Stomach (tissue), 9 donors: ENCODE data around the gene TMEM200C. TPM values are rescaled to one million over a fixed set of nuclear protein-coding genes. Genes with fewer than 3 reads are reported as not detected.

Experiments
- DNase-seq, 2 donors: peaks; one replicate each; pipeline versions ENCODE4 v3.0.0 to v3.0.0-alpha.2; 2013 to 2019
- H3K27ac ChIP-seq, 5 donors: fragments of 200-600 bp in 4 of 5; sonication (generic) in 4 of 5; one replicate each; pipeline ENCODE4 v1.5.1; 2013 to 2019; ENCODE audit warnings: mild to moderate bottlenecking in 1 of 5, moderate library complexity in 1 of 5
- H3K27me3 ChIP-seq, 3 donors: fragments of 200-600 bp; sonication (generic); one replicate each; pipeline ENCODE4 v1.5.1; 2017 to 2019; ENCODE audit warnings: mixed run types in 1 of 3
- H3K36me3 ChIP-seq, 4 donors: fragments of 200-600 bp; sonication (generic); 1 replicate in 3 of 4; 2 replicates in 1 of 4; pipeline ENCODE4 v1.5.1; 2016 to 2019
- H3K4me1 ChIP-seq, 4 donors: fragments of 200-600 bp; sonication (generic); one replicate each; pipeline ENCODE4 v1.5.1; 2016 to 2019
- H3K4me3 ChIP-seq, 4 donors: fragments of 200-600 bp; sonication (generic) in 3 of 4; one replicate each; pipeline ENCODE4 v1.5.1; 2016 to 2019; ENCODE audit warnings: mild to moderate bottlenecking in 1 of 4
- H3K9me3 ChIP-seq, 4 donors: fragments of 200-600 bp; sonication (generic); one replicate each; pipeline ENCODE4 v1.5.1; 2016 to 2019
- CTCF ChIP-seq, 7 experiments: fragments of 450-650 bp in 4 of 7; fragments of 200-600 bp in 3 of 7; sonication (generic) in 3 of 7; IDR thresholded peaks; one replicate each; pipeline ENCODE4 v1.5.1; 2016 to 2019; ENCODE audit warnings: antibody characterized with exemption in 7 of 7, control low read depth in 2 of 7, mild to moderate bottlenecking in 1 of 7
- EP300 ChIP-seq: sonication (generic); formaldehyde crosslinking; IDR thresholded peaks from one replicate; pipeline ENCODE4 v1.6.1; 2017; ENCODE audit warnings: antibody characterized with exemption
- POLR2A ChIP-seq, 4 donors: fragments of 450-650 bp; IDR thresholded peaks; one replicate each; pipeline ENCODE4 v1.6.1; 2016; ENCODE audit warnings: antibody characterized with exemption in 4 of 4, control low read depth in 2 of 4, mild to moderate bottlenecking in 1 of 4, moderate library complexity in 1 of 4
- POLR2AphosphoS5 ChIP-seq, 3 donors: sonication (generic); formaldehyde crosslinking; IDR thresholded peaks; one replicate each; pipeline ENCODE4 v1.6.1; 2016; ENCODE audit warnings: antibody characterized with exemption in 3 of 3
- WGBS, 5 donors: extraction: QIAGEN DNeasy Blood & Tissue Kit in 3 of 5; methylation state at CpG; one replicate each; pipeline versions ENCODE4 v1.1.5 to v1.1.7; 2013 to 2018; 5-methylcytosine and 5-hydroxymethylcytosine counted together
- intact Hi-C: fragments of 100-400 bp; cut with DNase I; formaldehyde crosslinking; loops from one replicate; pipeline ENCODE4 v1.15.1; 2023; ENCODE audit warnings: low total_unique reads
- polyA plus RNA-seq, 3 donors: library from polyadenylated mRNA; stranded (reverse); fragments of 200-250 nt; gene quantifications; one replicate each; pipeline ENCODE4 v1.2.3, GENCODE V29; 2013
- total RNA-seq, 5 donors: library from RNA; depleted of rRNA; stranded (reverse); fragments of >200 nt; gene quantifications; one replicate each; pipeline versions ENCODE4 v1.1.0 to v1.2.3, GENCODE V29; 2014 to 2016
- donor health status: healthy with polysubstance abuse.
- donor health status: Bipolar disorder and iron deficiency.
- donor health status: healthy.

The TMEM200C gene
- total and polyA plus RNA-seq, 8 donors = 0.03 to 0.37 (median 0.12) TPM; not detected in 5

GRCh38 chr18:5885361-5885760, 10.0 kb downstream of the TMEM200C start:
- 61 to 81% (median 69%) methylated on average over 2 of the region's 2 CpGs for WGBS, 5 donors
- no peak overlapping the region for H3K4me3 ChIP-seq
- no peak overlapping the region for H3K27ac ChIP-seq
- intact Hi-C loops = loop anchor here (10.0 kb wide), 1 partner anchor 999 kb away; no protein-coding TSS in a partner anchor
- H3K36me3 ChIP-seq = no peaks in the 10 kb centered on the region
- H3K9me3 ChIP-seq = no peaks in the 10 kb centered on the region
- H3K27me3 ChIP-seq = peaks cover 0 to 34% (median 5%) of the 10 kb centered on the region in 3 donors
- H3K4me1 ChIP-seq = peaks cover 4 to 5% (median 4%) of the 10 kb centered on the region in 4 donors
- DNase-seq = no peak
- TF ChIP-seq EP300 = no peak
- TF ChIP-seq POLR2AphosphoS5 (IDR thresholded peaks at IDR 0.05) = no peak
- no peak for TF ChIP-seq CTCF (IDR thresholded peaks at IDR 0.05)
- TF ChIP-seq POLR2A (IDR thresholded peaks at IDR 0.05) = no peak

GRCh38 chr18:5884375-5884774, 10.9 kb downstream of the TMEM200C start:
- intact Hi-C loops = loop anchor here (10.0 kb wide), 1 partner anchor 1000 kb away; no protein-coding TSS in a partner anchor
- DNase-seq = no peak
- Histone ChIP-seq H3K4me3 (no peak overlapping the region), H3K27ac (no peak overlapping the region), H3K4me1 (no peaks in the 10 kb centered on the region), H3K27me3 (peaks cover 0 to 28% (median 0%) of the 10 kb centered on the region in 3 donors), H3K9me3 (no peaks in the 10 kb centered on the region), H3K36me3 (no peaks in the 10 kb centered on the region)
- TF ChIP-seq POLR2AphosphoS5 (IDR thresholded peaks at IDR 0.05) (no peak), CTCF (IDR thresholded peaks at IDR 0.05) (no peak), EP300 (no peak), POLR2A (IDR thresholded peaks at IDR 0.05) (no peak)
- whole genome bisulfite sequencing, 5 donors = 74 to 85% (median 84%) methylated on average over 1 of the region's 1 CpG

- H3K4me1 ChIP-seq = no peaks in the 10 kb centered on the region
- no peaks in the 10 kb centered on the region for H3K9me3 ChIP-seq
- no peaks in the 10 kb centered on the region for H3K36me3 ChIP-seq
- no peak overlapping the region for H3K27ac ChIP-seq
- intact Hi-C loops = loop anchor here (10.0 kb wide), 1 partner anchor 605 kb away; no protein-coding TSS in a partner anchor
- TF ChIP-seq EP300 = no peak
- peak in 5 of 7 experiments; percentile 52 to 74 (median 65) for TF ChIP-seq CTCF (IDR thresholded peaks at IDR 0.05)
- TF ChIP-seq POLR2A (IDR thresholded peaks at IDR 0.05) = no peak
- DNase-seq = peak in 1 of 2 donors; percentile 42
- H3K4me3 ChIP-seq = no peak overlapping the region
- H3K27me3 ChIP-seq = peaks cover 0 to 21% (median 0%) of the 10 kb centered on the region in 3 donors
These were observed 15.8 kb downstream of the TMEM200C start for GRCh38 chr18:5879479-5879882.

- no peak for TF ChIP-seq CTCF (IDR thresholded peaks at IDR 0.05)
- no peak for TF ChIP-seq POLR2AphosphoS5 (IDR thresholded peaks at IDR 0.05)
- Histone ChIP-seq H3K4me3 (no peak overlapping the region), H3K27me3 (peaks cover 0 to 21% (median 0%) of the 10 kb centered on the region in 3 donors), H3K27ac (no peak overlapping the region), H3K9me3 (no peaks in the 10 kb centered on the region), H3K4me1 (no peaks in the 10 kb centered on the region), H3K36me3 (no peaks in the 10 kb centered on the region)
- DNase-seq = no peak
- intact Hi-C loops = loop anchor here (10.0 kb wide), 1 partner anchor 608 kb away; no protein-coding TSS in a partner anchor
These were observed 18.4 kb downstream of the TMEM200C start for GRCh38 chr18:5876891-5877290.
